HG03354 (cell line): ENCODE results near the gene PARP8.
"Not testable (repeated sequence)": the region's sequence is repeated elsewhere in the genome, so short reads cannot be mapped to it uniquely, and the experiment has no call there.

Experiments
- ATAC-seq: cut with Tn5 transposase; IDR thresholded peaks from one replicate; pipeline ENCODE4 v1.9.1; 2021; ENCODE audit warnings: mild to moderate bottlenecking; ENCODE audit not compliant: unreplicated experiment, poor library complexity, severe bottlenecking

PARP8 gene

GRCh38 chr5:50666261-50667022 is at the start of gene PARP8:
PARP8 (plus strand) TSS chr5:50666637; CDS start chr5:50667096, 459 bp downstream.
- ATAC-seq = peak; percentile 48

DNA sequence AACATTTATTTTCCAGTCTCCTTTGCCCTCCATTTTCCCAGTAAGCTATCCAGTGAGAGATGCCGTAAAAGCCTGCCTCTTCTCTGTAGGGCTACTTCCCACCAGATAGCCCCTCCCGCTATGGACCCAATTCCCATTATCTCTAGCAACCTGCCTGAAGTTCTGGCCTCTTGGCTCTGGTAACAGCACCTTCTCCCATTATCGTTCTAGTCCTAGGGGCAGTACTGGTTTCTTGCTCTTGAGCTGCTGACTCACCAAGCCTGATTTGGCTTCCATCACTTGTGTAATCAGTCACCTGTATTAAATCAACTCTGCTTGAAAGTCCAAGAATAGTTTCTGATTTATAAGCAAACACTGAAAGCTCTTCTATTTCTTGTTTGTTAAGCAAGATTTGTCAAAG is 42.8 kb upstream of the PARP8 start:
- ATAC-seq = no peak

DNA sequence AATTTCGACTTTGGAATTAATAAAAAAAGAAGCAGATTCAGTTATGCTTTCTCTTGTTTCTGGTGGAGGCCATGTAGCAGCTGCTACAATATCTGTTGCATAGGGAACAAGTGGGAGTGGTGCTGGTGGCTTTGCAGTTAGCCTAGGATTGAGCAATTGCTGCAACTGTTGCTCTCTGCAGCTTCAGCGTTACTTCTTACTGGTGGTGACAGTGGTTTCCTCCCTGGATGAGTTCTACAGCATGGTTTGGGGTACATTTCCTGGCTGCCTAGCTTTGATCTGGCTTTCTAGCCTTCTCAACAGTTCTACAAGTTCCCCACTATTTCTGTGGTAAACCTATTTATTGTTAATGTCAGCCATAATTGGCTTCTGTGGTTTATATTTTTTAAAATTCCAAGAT is 31.6 kb upstream of the PARP8 start:
- ATAC-seq = not testable (repeated sequence)

- ATAC-seq = not testable (repeated sequence)
Observed at GRCh38 chr5:50637576-50637975, 28.9 kb upstream of the PARP8 start.

- no peak for ATAC-seq
Observed at GRCh38 chr5:50646591-50646990, 19.8 kb upstream of the PARP8 start.

DNA sequence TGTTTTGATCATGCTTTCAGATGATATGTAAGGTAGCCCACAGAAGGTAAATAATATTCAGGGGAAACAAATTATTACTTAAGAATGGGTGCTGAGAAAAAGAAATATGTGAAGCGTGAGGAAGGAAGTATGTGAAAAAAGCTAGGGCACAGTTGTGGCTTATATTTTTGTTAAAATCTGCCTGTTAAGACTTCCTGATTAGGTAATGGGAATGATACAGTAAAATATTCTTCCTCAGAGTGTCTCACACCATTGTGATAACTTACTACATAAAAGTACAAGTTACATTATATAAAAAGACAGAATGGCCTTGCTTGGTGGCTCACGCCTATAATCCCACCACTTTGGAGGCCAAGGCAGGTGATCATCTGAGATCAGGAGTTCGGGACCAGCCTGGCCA is 18.7 kb upstream of the PARP8 start:
- no peak for ATAC-seq

DNA sequence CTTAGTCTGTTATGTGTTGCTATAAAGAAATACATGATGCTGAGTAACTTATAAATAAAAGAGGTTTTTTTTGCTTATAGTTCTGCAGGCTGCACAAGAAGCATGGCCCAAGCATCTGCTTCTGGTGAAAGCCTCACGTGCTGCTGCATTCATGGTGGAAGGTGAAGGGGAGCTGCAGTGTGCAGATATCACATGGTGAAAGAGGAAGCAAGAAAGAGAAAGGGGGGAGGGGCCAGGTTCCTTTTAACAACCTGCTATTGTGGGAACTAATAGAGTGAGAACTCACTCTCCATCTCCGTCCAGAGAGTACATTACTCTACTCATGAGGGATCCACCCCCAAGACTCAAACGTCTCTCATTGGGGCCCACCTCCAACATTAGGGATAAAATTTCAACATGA is 12.5 kb upstream of the PARP8 start:
- ATAC-seq = peak; percentile 99

GRCh38 chr5:50655067-50655809 is 11.2 kb upstream of the PARP8 start:
- no peak for ATAC-seq

- ATAC-seq = no peak
Observed at GRCh38 chr5:50655810-50656205, 10.6 kb upstream of the PARP8 start.

DNA sequence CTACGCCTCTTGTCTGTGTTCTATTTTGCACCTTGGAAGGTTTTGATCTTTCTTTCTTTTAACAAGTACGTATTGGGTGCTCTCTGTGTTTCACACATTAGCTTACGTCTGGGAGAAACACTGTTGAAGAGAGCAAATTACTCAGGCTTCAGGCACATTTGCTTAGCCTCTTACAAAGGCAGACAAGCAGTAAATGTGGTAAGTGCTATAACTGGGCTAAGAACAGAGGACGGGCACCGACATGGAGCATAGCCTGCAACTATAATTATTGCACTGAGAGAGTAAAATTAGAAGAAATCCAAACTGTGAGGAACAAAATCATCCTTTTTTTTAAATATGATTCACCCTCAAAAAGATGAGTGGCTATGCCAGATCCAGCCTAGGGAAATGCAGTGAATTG is 9.4 kb upstream of the PARP8 start:
- no peak for ATAC-seq

GRCh38 chr5:50658246-50658645 is 8.2 kb upstream of the PARP8 start:
- no peak for ATAC-seq

GRCh38 chr5:50663636-50664035 is 2.8 kb upstream of the PARP8 start:
- no peak for ATAC-seq

GRCh38 chr5:50665091-50665490 is 1.3 kb upstream of the PARP8 start:
- ATAC-seq = no peak

- not testable (repeated sequence) for ATAC-seq
Observed at GRCh38 chr5:50665761-50666202, 655 bp upstream of the PARP8 start.

DNA sequence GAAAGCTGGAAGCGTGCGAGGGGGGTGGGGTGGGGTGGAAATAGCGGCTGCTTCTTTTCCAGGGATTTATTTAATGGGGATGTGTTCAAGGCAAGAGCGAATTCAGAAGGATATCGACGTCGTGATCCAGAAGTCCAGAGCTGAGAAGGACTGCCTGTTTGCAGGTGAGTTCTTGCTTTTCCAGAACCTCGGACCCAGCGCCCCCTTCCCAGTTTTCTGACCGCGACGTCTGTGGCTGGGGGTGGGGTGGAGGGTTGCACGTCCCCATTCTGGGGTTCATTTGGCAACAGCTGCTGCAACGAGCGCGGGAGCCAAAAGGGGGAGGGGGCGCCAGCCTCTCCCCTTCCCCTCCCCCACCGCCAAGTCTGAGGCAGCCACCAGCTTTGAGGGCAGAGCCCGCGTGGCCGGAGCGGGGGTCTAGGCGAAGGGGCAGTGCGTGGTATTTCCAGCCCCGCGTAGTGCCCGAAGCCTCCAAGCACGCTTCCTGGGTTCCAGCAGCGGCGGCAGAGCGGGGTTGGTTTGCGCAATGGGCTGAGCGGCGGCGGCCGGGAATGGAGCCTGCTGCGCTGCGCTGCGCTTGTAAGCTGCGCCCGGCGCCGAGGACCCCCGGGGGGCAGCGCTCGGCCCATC is 701 bp downstream of the PARP8 start:
- ATAC-seq = peak; percentile 56

DNA sequence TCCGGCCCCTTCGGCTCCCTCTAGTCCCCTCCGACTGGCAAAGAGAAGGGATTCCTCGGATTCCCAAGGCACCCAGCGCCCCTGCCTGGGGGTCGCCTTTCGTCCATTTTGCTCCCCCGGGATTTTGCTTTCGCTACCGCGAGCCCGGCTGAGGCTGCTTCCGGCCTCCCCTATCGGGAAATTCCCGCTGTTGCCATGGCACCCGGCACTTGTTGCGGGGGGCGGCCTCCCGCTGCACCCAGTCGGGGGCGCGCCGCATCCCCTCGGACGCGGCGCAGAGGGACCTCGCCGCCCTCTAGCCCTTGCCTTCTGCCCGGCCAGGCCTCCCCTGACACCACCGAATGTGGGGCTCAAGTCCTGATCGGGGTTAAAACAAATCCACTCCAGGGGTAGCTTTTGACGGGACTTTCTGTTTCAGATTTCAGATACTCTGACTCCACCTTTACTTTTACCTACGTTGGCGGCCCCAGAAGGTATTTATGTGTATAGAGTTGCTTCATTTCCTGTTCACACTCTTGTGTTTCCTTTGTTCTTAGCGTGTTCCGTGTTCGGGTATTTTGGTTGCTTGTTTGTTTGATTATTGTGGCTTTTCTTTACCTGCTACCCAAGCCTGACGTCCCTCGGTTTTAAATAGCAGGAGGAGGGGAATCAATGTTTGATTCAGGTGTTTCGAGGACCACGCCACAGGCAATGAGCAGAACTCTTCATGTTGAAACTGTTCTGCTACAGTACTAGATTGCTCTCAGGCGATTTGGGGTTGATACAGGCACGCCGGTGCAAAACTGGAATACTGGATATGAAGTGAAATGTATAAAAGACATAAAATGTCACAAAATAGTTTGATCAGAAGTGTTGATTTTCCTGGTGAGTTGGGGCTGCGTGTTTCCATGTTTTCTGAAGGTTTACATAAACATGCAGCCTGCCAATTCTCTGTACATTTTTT is 1.5 kb downstream of the PARP8 start:
- ATAC-seq = peak; percentile 86

GRCh38 chr5:50668636-50669035 is 2.2 kb downstream of the PARP8 start:
- ATAC-seq = not testable (repeated sequence)

GRCh38 chr5:50672663-50673062 is 6.2 kb downstream of the PARP8 start:
- ATAC-seq = no peak

DNA sequence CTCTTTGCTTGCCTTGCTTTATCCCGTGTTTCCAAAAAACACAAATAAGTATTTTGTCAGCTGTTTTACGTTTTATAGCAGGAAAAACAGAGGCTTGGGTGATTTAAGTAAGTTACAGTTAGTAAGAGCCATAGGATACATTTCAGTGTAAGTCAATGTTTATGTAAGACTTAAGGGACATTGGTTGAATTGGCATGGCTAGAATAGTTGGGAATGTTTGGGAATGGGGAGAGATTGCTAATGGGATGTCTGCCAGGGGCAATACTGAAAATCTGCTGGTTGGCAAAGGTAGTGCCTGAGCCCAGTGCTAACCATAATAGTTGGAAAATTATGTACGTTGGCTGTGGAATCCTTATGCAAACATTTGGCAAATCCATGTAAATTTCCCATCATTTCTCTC is 7.0 kb downstream of the PARP8 start:
- ATAC-seq = not testable (repeated sequence)

DNA sequence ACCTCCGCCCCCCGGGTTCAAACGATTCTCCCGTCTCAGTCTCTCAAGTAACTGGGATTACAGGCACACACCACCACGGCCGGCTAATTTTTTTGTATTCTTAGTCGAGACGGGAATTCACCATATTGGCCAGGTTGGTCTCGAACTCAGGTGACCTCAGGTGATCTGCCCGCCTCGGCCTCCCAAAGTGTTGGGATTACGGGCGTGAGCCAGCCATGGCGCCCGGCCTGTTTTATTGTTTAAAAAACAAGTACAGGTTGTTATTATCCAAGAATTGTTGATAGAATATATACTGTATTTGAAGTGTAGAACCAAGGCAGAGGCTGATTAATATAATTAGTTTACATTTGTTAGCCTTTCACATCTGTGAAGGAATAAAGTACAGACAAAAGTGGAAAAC is 8.9 kb downstream of the PARP8 start:
- ATAC-seq = no peak
